IMR-90 (cell line): ENCODE results near the gene FGD5. TPM values are rescaled to one million over a fixed set of nuclear protein-coding genes. Genes with fewer than 3 reads are reported as not detected.

Experiments
- ATAC-seq: fragments of 200-7000 bp; cut with Tn5 transposase; 2 replicates; pipeline ENCODE4 v1.9.1; 2020; ENCODE audit warnings: low read depth, mild to moderate bottlenecking, moderate library complexity
- BruUV-seq: library from RNA; stranded (reverse); fragments of 400-500 nt; replicated peaks from 2 replicates; lab custom pipeline; 2021; lab: Mats Ljungman, UMichigan
- CTCF ChIA-PET: fragments of 300-600 bp; formaldehyde crosslinking; extraction: SDS; loops from one replicate; lab custom pipeline; 2021; ENCODE audit warnings: antibody characterized with exemption; lab: Yijun Ruan, JAX
- POLR2A ChIA-PET: fragments of 300-600 bp; sonication (Branson Sonifier 250); formaldehyde crosslinking; loops from one replicate; lab custom pipeline; 2022; ENCODE audit warnings: antibody characterized with exemption; ENCODE audit not compliant: unreplicated experiment; lab: Charles Lee
- DNase-seq: peaks from one replicate; pipeline ENCODE4 v3.0.0; 2013
- H2AFZ ChIP-seq: replicated peaks from 2 replicates; pipeline ENCODE3; 2013; ENCODE audit warnings: low read length, mild to moderate bottlenecking; ENCODE audit not compliant: poor library complexity
- H2AK5ac ChIP-seq: 2 replicates; pipeline ENCODE4 v1.6.1; 2013; ENCODE audit warnings: low read depth, low read length, inconsistent platforms
- H2AK9ac ChIP-seq: replicated peaks from 2 replicates; pipeline ENCODE3; 2013; ENCODE audit warnings: mild to moderate bottlenecking, low read depth, low read length, moderate library complexity; ENCODE audit not compliant: poor library complexity
- H2BK120ac ChIP-seq: 2 replicates; pipeline ENCODE4 v1.6.1; 2013; ENCODE audit warnings: low read depth, low read length, inconsistent platforms
- H2BK15ac ChIP-seq: 3 replicates; pipeline ENCODE4 v1.6.1; 2013; ENCODE audit warnings: low read depth, low read length, inconsistent platforms
- H2BK20ac ChIP-seq: 2 replicates; pipeline ENCODE4 v1.6.1; 2013; ENCODE audit warnings: low read depth, mild to moderate bottlenecking, inconsistent platforms, low read length, moderate library complexity
- H2BK5ac ChIP-seq: 2 replicates; pipeline ENCODE4 v1.6.1; 2013; ENCODE audit warnings: mild to moderate bottlenecking, low read depth, low read length, inconsistent platforms; ENCODE audit not compliant: poor library complexity, severe bottlenecking
- H3K14ac ChIP-seq: replicated peaks from 2 replicates; pipeline ENCODE4 v1.6.1; 2013; ENCODE audit warnings: low read depth, low read length, inconsistent platforms
- H3K18ac ChIP-seq: 2 replicates; pipeline ENCODE4 v1.6.1; 2013; ENCODE audit warnings: low read depth, low read length, control low read depth
- H3K23ac ChIP-seq: 2 replicates; pipeline ENCODE4 v1.6.1; 2013; ENCODE audit warnings: low read depth, low read length, inconsistent platforms
- H3K27ac ChIP-seq: 2 replicates; pipeline ENCODE4 v1.5.1; 2013; ENCODE audit warnings: mild to moderate bottlenecking, control low read depth, low read length; ENCODE audit not compliant: insufficient read depth
- H3K27me3 ChIP-seq: 2 replicates; pipeline ENCODE4 v1.6.1; 2013; ENCODE audit warnings: low read length; ENCODE audit not compliant: control insufficient read depth, insufficient read depth
- H3K36me3 ChIP-seq: 2 replicates; pipeline ENCODE4 v1.6.1; 2013; ENCODE audit warnings: low read length, mixed read lengths; ENCODE audit not compliant: control insufficient read depth, insufficient read depth
- H3K4ac ChIP-seq: 2 replicates; pipeline ENCODE4 v1.6.1; 2013; ENCODE audit warnings: low read depth, low read length, inconsistent platforms
- H3K4me1 ChIP-seq: 2 replicates; pipeline ENCODE4 v1.6.1; 2013; ENCODE audit warnings: low read length, mixed read lengths; ENCODE audit not compliant: control insufficient read depth, insufficient read depth
- H3K4me2 ChIP-seq: 2 replicates; pipeline ENCODE4 v1.6.1; 2013; ENCODE audit warnings: low read depth, mild to moderate bottlenecking, control low read depth, low read length, moderate library complexity
- H3K4me3 ChIP-seq: 2 replicates; pipeline ENCODE4 v1.5.1; 2013; ENCODE audit warnings: low read depth, mild to moderate bottlenecking, control low read depth, low read length, moderate library complexity; ENCODE audit not compliant: insufficient read depth
- H3K56ac ChIP-seq: 2 replicates; pipeline ENCODE4 v1.6.1; 2013; ENCODE audit warnings: low read length, inconsistent platforms; ENCODE audit not compliant: insufficient read depth; ENCODE audit errors: extremely low read depth
- H3K79me1 ChIP-seq, 2 experiments: 2 replicates each; pipeline ENCODE4 v1.6.1; 2013; ENCODE audit warnings: low read length in 2 of 2, inconsistent platforms in 1 of 2, low read depth in 1 of 2
- H3K9ac ChIP-seq: 2 replicates; pipeline ENCODE4 v1.6.1; 2013; ENCODE audit warnings: low read depth, low read length, control low read depth
- H3K9me1 ChIP-seq: 2 replicates; pipeline ENCODE4 v1.6.1; 2013; ENCODE audit warnings: low read length, inconsistent platforms; ENCODE audit not compliant: insufficient read depth
- H3K9me3 ChIP-seq: 2 replicates; pipeline ENCODE4 v1.6.1; 2013; ENCODE audit warnings: low read length; ENCODE audit not compliant: control insufficient read depth, insufficient read depth
- H4K20me1 ChIP-seq: 2 replicates; pipeline ENCODE4 v1.6.1; 2013; ENCODE audit warnings: low read length, inconsistent platforms; ENCODE audit not compliant: insufficient read depth
- H4K5ac ChIP-seq: 2 replicates; pipeline ENCODE4 v1.6.1; 2013; ENCODE audit warnings: mild to moderate bottlenecking, low read depth, low read length, control low read depth
- H4K8ac ChIP-seq, 2 experiments: 2 replicates each; pipeline ENCODE4 v1.6.1; 2013; ENCODE audit warnings: low read depth in 2 of 2, low read length in 2 of 2, control low read depth in 1 of 2, inconsistent platforms in 1 of 2
- H4K91ac ChIP-seq: 2 replicates; pipeline ENCODE4 v1.6.1; 2013; ENCODE audit warnings: low read depth, low read length, inconsistent platforms; ENCODE audit not compliant: insufficient read depth
- BHLHE40 ChIP-seq: fragments of 150-350 bp; IDR thresholded peaks from 2 replicates; pipeline ENCODE4 v1.6.1; 2016; ENCODE audit warnings: mild to moderate bottlenecking, low read depth, low read length
- CEBPB ChIP-seq: IDR thresholded peaks from 2 replicates; pipeline ENCODE4 v1.6.1; 2012; ENCODE audit warnings: low read depth, low read length, improper control_type of control experiment
- CHD1 ChIP-seq: IDR thresholded peaks from 2 replicates; pipeline ENCODE4 v1.6.1; 2012; ENCODE audit warnings: low read depth, low read length, improper control_type of control experiment
- ELK1 ChIP-seq: fragments of 150-350 bp; IDR thresholded peaks from 2 replicates; pipeline ENCODE4 v1.6.1; 2016; ENCODE audit warnings: low read depth, mild to moderate bottlenecking, low read length, moderate library complexity, borderline replicate concordance
- FOS ChIP-seq: fragments of 150-350 bp; IDR thresholded peaks from 2 replicates; pipeline ENCODE4 v1.6.1; 2016; ENCODE audit warnings: low read depth, low read length
- MAFK ChIP-seq: IDR thresholded peaks from 2 replicates; pipeline ENCODE4 v1.6.1; 2012; ENCODE audit warnings: low read depth, low read length, improper control_type of control experiment
- MAZ ChIP-seq: IDR thresholded peaks from 2 replicates; pipeline ENCODE4 v1.6.1; 2012; ENCODE audit warnings: low read depth, mild to moderate bottlenecking, low read length, improper control_type of control experiment, moderate library complexity, borderline replicate concordance
- MXI1 ChIP-seq: IDR thresholded peaks from 2 replicates; pipeline ENCODE4 v1.6.1; 2012; ENCODE audit warnings: low read depth, mild to moderate bottlenecking, low read length, moderate library complexity, borderline replicate concordance
- NFE2L2 ChIP-seq: fragments of 150-350 bp; IDR thresholded peaks from 2 replicates; pipeline ENCODE4 v1.6.1; 2016; ENCODE audit warnings: low read depth, mild to moderate bottlenecking, low read length
- POLR2A ChIP-seq: IDR thresholded peaks from 2 replicates; pipeline ENCODE4 v1.6.1; 2012; ENCODE audit warnings: mild to moderate bottlenecking, low read depth, low read length
- RAD21 ChIP-seq: IDR thresholded peaks from 2 replicates; pipeline ENCODE4 v1.6.1; 2012; ENCODE audit warnings: low read length, improper control_type of control experiment
- RCOR1 ChIP-seq: IDR thresholded peaks from 2 replicates; pipeline ENCODE4 v1.6.1; 2012; ENCODE audit warnings: mild to moderate bottlenecking, low read length, improper control_type of control experiment; ENCODE audit not compliant: insufficient replicate concordance
- RFX5 ChIP-seq: IDR thresholded peaks from 2 replicates; pipeline ENCODE4 v1.8.0; 2012; ENCODE audit warnings: low read depth, mild to moderate bottlenecking, low read length, moderate library complexity
- SMC3 ChIP-seq: fragments of 150-350 bp; IDR thresholded peaks from 2 replicates; pipeline ENCODE4 v1.6.1; 2016; ENCODE audit warnings: low read depth, mild to moderate bottlenecking, antibody characterized with exemption, low read length, moderate library complexity
- USF2 ChIP-seq: fragments of 150-350 bp; IDR thresholded peaks from 2 replicates; pipeline ENCODE4 v1.6.1; 2017; ENCODE audit warnings: mild to moderate bottlenecking, antibody characterized with exemption, low read length, low read depth
- WGBS, 2 experiments: methylation state at CpG; one replicate each; pipeline versions ENCODE4 v1.1.5 to v1.1.7; 2013; ENCODE audit warnings: missing lambda C conversion rate in 2 of 2; ENCODE audit not compliant: insufficient read length in 1 of 2; ENCODE audit errors: extremely low coverage in 2 of 2; 5-methylcytosine and 5-hydroxymethylcytosine counted together
- dilution Hi-C: fragments of 300-500 bp; cut with HindIII; formaldehyde crosslinking; loops from one replicate; pipeline ENCODE4 v1.14.3; 2018; ENCODE audit warnings: low sequenced_read_pairs; ENCODE audit not compliant: unreplicated experiment
- in situ Hi-C: fragments of 300-500 bp; cut with MboI; formaldehyde crosslinking; loops from 3 replicates; pipeline ENCODE4 v1.14.3; 2019; ENCODE audit warnings: low sequenced_read_pairs, inconsistent platforms, mixed read lengths
- intact Hi-C: fragments of 100-400 bp; cut with micrococcal nuclease; formaldehyde crosslinking; loops from 2 replicates; pipeline ENCODE4 v1.10.0; 2022
- polyA plus RNA-seq, 3 experiments: library from polyadenylated mRNA; depleted of rRNA; stranded (reverse); fragments of >200 nt; gene quantifications; 2 replicates each; pipeline ENCODE4 v1.2.3, GENCODE V29; 2012; ENCODE audit warnings: low replicate concordance in 1 of 3
- total RNA-seq: library from RNA; depleted of rRNA; stranded (reverse); fragments of >200 nt; gene quantifications from 2 replicates; pipeline ENCODE4 v1.2.3, GENCODE V29; 2012
- TF ChIP-seq, protein P1 (sequence below): conservative IDR thresholded peaks from 2 replicates; pipeline ENCODE4 v1.5.1; 2012; ENCODE audit warnings: mild to moderate bottlenecking, low read depth, low read length, improper control_type of control experiment

Gene FGD5
- total and polyA plus RNA-seq, 2 of the 4 experiments (the other 2 are of a cell fraction), result not detected

DNA sequence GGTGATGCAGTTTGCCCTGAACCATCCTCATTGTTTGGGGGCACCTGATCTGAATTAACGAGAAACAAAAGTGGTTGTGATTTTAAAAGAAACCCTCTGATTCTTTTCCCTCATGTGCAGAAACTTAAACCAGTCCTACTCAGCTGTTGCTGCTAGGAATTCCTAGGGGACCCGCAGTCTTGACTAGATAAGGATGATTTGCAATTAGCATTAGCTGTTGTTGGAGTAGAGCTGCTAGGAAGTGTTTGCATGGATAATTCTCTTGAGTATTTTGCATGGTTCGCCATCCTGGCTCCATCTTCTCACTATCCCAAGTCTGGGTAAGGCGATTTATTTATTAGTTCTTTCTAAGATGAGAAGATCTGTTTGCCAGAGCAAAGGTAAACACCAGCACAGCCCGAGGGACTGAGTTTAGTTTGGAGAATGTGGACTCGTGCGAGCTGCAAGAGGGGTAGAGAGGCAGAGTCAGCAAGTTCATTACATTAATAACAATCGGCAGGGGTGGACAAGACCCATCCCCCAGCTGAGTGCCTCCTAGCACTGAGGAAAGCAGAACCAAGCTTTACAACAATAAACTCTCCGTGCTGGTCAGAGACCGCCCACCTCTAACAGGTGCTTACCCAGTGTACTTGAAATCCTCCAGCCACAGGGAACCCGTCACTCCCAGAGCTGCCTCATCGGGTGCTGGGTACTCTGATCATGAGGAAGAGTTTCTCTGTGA lies 4.1 kb downstream of the FGD5 start:
- Histone ChIP-seq H3K56ac (no peak overlapping the region), H3K36me3 (no peaks in the 10 kb centered on the region), H3K9me3 (no peaks in the 10 kb centered on the region), H3K4me1 (no peaks in the 10 kb centered on the region), H2BK15ac (no peak overlapping the region), H3K4ac (no peak overlapping the region), H3K27me3 (peaks cover 13% of the 10 kb centered on the region), H4K91ac (no peak overlapping the region), H4K20me1 (no peaks in the 10 kb centered on the region), H3K27ac (no peak overlapping the region), H2BK20ac (no peak overlapping the region), H2AK5ac (no peak overlapping the region), H2BK120ac (no peak overlapping the region), H2BK5ac (no peak overlapping the region), H3K4me3 (no peak overlapping the region), H3K9ac (no peak overlapping the region), H3K23ac (no peak overlapping the region), H3K4me2 (no peak overlapping the region), H4K8ac (no peak overlapping the region), H3K18ac (no peak overlapping the region), H2AFZ (no peak overlapping the region), H2AK9ac (no peak overlapping the region), H3K9me1 (no peaks in the 10 kb centered on the region), H3K79me1 (no peaks in the 10 kb centered on the region), H4K5ac (no peak overlapping the region), H3K14ac (no peak overlapping the region)
- ChIA-PET CTCF (no interaction called here), POLR2A (no interaction called here)
- TF ChIP-seq FOS, result no peak
- TF ChIP-seq RFX5, result no peak
- no peak for TF ChIP-seq MXI1
- TF ChIP-seq SMC3, result no peak
- no peak for TF ChIP-seq MAFK
- no peak for TF ChIP-seq NFE2L2
- no peak for TF ChIP-seq ELK1
- no peak for TF ChIP-seq RAD21
- no peak for TF ChIP-seq CHD1
- TF ChIP-seq, protein P1, sequence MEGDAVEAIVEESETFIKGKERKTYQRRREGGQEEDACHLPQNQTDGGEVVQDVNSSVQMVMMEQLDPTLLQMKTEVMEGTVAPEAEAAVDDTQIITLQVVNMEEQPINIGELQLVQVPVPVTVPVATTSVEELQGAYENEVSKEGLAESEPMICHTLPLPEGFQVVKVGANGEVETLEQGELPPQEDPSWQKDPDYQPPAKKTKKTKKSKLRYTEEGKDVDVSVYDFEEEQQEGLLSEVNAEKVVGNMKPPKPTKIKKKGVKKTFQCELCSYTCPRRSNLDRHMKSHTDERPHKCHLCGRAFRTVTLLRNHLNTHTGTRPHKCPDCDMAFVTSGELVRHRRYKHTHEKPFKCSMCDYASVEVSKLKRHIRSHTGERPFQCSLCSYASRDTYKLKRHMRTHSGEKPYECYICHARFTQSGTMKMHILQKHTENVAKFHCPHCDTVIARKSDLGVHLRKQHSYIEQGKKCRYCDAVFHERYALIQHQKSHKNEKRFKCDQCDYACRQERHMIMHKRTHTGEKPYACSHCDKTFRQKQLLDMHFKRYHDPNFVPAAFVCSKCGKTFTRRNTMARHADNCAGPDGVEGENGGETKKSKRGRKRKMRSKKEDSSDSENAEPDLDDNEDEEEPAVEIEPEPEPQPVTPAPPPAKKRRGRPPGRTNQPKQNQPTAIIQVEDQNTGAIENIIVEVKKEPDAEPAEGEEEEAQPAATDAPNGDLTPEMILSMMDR, result no peak
- TF ChIP-seq BHLHE40, result no peak
- no peak for TF ChIP-seq RCOR1
- no peak for TF ChIP-seq USF2
- TF ChIP-seq MAZ, result no peak
- TF ChIP-seq POLR2A, result no peak
- TF ChIP-seq CEBPB, result no peak
- intact Hi-C loops, result no loop called here
- no peak for ATAC-seq
- in situ Hi-C loops, result no loop called here
- no CpG with 5 or more reads among the region's 12 CpGs for WGBS, 2 experiments
- dilution Hi-C loops, result no loop called here
- DNase-seq, result no peak
- BruUV-seq, result no TSS peak
